WTC11 (cell line): Measurements from ENCODE around the gene AK9. TPM values are rescaled to one million over a fixed set of nuclear protein-coding genes. Genes with fewer than 3 reads are reported as not detected.

ENCODE experiments used
- ATAC-seq: fragments of 200-7000 bp; cut with Tn5 transposase; 2 replicates; pipeline ENCODE4 v1.10.0; 2021; ENCODE audit warnings: mild to moderate bottlenecking, moderate library complexity
- CTCF ChIA-PET: fragments of 300-600 bp; sonication (Branson Sonifier 250); formaldehyde crosslinking; loops from one replicate; lab custom pipeline; 2021; ENCODE audit warnings: antibody characterized with exemption; lab: Charles Lee
- POLR2A ChIA-PET: fragments of 350-600 bp; sonication (Branson Sonifier 250); formaldehyde crosslinking; loops from one replicate; lab custom pipeline; 2021; ENCODE audit warnings: antibody characterized with exemption; lab: Charles Lee
- DNase-seq: peaks from one replicate; pipeline ENCODE4 v3.0.0; 2021; ENCODE audit warnings: low spot score
- H3K27ac Mint-ChIP-seq: 2 replicates; pipeline ENCODE4 v1.8.0; 2021; ENCODE audit warnings: mixed read lengths
- H3K27me3 Mint-ChIP-seq: 2 replicates; pipeline ENCODE4 v1.8.0; 2021; ENCODE audit warnings: low read depth, mild to moderate bottlenecking, moderate library complexity, mixed read lengths
- H3K36me3 Mint-ChIP-seq: 2 replicates; pipeline ENCODE4 v1.8.0; 2021; ENCODE audit warnings: mixed read lengths
- H3K4me1 Mint-ChIP-seq: 2 replicates; pipeline ENCODE4 v1.8.0; 2022; ENCODE audit warnings: mixed read lengths
- H3K4me3 Mint-ChIP-seq: 2 replicates; pipeline ENCODE4 v1.8.0; 2021; ENCODE audit warnings: mild to moderate bottlenecking, moderate library complexity, mixed read lengths
- H3K9me3 Mint-ChIP-seq: 2 replicates; pipeline ENCODE4 v1.8.0; 2021; ENCODE audit warnings: mixed read lengths
- ARID4B ChIP-seq: sonication (generic); formaldehyde crosslinking; IDR thresholded peaks from 2 replicates; pipeline ENCODE4 v1.8.0; 2023; ENCODE audit warnings: missing genetic modification reagents, mild to moderate bottlenecking, borderline replicate concordance
- ATF6 ChIP-seq: sonication (generic); formaldehyde crosslinking; IDR thresholded peaks from 2 replicates; pipeline ENCODE4 v1.8.1; 2023; ENCODE audit warnings: mild to moderate bottlenecking, missing genetic modification reagents
- ERG ChIP-seq: fragments of 250-450 bp; sonication (Bioruptor Pico); IDR thresholded peaks from 2 replicates; pipeline ENCODE4 v1.8.0; 2021; ENCODE audit warnings: mild to moderate bottlenecking
- IRF1 ChIP-seq: sonication (generic); formaldehyde crosslinking; IDR thresholded peaks from 2 replicates; pipeline ENCODE4 v1.8.0; 2023; ENCODE audit warnings: missing genetic modification reagents
- JAZF1 ChIP-seq: fragments of 250-450 bp; sonication (Bioruptor Pico); IDR thresholded peaks from 2 replicates; pipeline ENCODE4 v1.9.0; 2021; ENCODE audit warnings: moderate library complexity, mild to moderate bottlenecking, inconsistent platforms
- MAX ChIP-seq: sonication (generic); formaldehyde crosslinking; IDR thresholded peaks from 2 replicates; pipeline ENCODE4 v1.8.0; 2022; ENCODE audit warnings: mild to moderate bottlenecking, missing genetic modification reagents
- NR3C1 ChIP-seq: sonication (generic); formaldehyde crosslinking; conservative IDR thresholded peaks from 2 replicates; pipeline ENCODE4 v1.8.1; 2023; ENCODE audit warnings: low read depth, mild to moderate bottlenecking, missing genetic modification reagents
- PRRX2 ChIP-seq: fragments of 250-450 bp; sonication (Bioruptor Pico); IDR thresholded peaks from 2 replicates; pipeline ENCODE4 v1.8.0; 2021; ENCODE audit warnings: mild to moderate bottlenecking
- SMAD3 ChIP-seq: sonication (generic); formaldehyde crosslinking; IDR thresholded peaks from 2 replicates; pipeline ENCODE4 v1.8.0; 2022; ENCODE audit warnings: missing genetic modification reagents, mild to moderate bottlenecking, borderline replicate concordance
- TEAD4 ChIP-seq: sonication (generic); formaldehyde crosslinking; IDR thresholded peaks from 2 replicates; pipeline ENCODE4 v1.8.0; 2022; ENCODE audit warnings: mild to moderate bottlenecking, missing genetic modification reagents
- TP53 ChIP-seq: sonication (generic); formaldehyde crosslinking; IDR thresholded peaks from 2 replicates; pipeline ENCODE4 v1.8.1; 2023; ENCODE audit warnings: mild to moderate bottlenecking, missing genetic modification reagents
- ZNF416 ChIP-seq: fragments of 250-450 bp; sonication (Bioruptor Pico); IDR thresholded peaks from 2 replicates; pipeline ENCODE4 v1.9.0; 2021; ENCODE audit warnings: mild to moderate bottlenecking, inconsistent platforms
- ZNF423 ChIP-seq: fragments of 250-450 bp; sonication (Bioruptor Pico); IDR thresholded peaks from 2 replicates; pipeline ENCODE4 v2.1.2; 2022; ENCODE audit warnings: mild to moderate bottlenecking, moderate library complexity
- ZNF425 ChIP-seq: fragments of 250-450 bp; sonication (Bioruptor Pico); conservative IDR thresholded peaks from 2 replicates; pipeline ENCODE4 v1.9.0; 2021; ENCODE audit warnings: mild to moderate bottlenecking
- ZNF512 ChIP-seq: sonication (generic); formaldehyde crosslinking; IDR thresholded peaks from 2 replicates; pipeline ENCODE4 v1.8.1; 2022; ENCODE audit warnings: missing genetic modification reagents, borderline replicate concordance
- ZNF671 ChIP-seq: fragments of 250-450 bp; sonication (Bioruptor Pico); IDR thresholded peaks from 2 replicates; pipeline ENCODE4 v1.8.0; 2021; ENCODE audit warnings: mild to moderate bottlenecking
- ZSCAN18 ChIP-seq: fragments of 250-450 bp; sonication (Bioruptor Pico); IDR thresholded peaks from 2 replicates; pipeline ENCODE4 v2.1.2; 2022; ENCODE audit warnings: mild to moderate bottlenecking, moderate library complexity
- total RNA-seq: library from RNA; stranded (reverse); gene quantifications from 3 replicates; pipeline ENCODE4 v1.2.3, GENCODE V29; 2021

Gene AK9
- total RNA-seq, 1 experiment from 2014 or later = 3.7 TPM

GRCh38 chr6:109524129-109524528 lies 166.9 kb downstream of the AK9 start:
- DNase-seq = no peak
- H3K4me3 Mint-ChIP-seq = no peak overlapping the region
- H3K27ac Mint-ChIP-seq = no peak overlapping the region
- no peak for ATAC-seq
- peaks cover 42% of the 10 kb centered on the region for H3K9me3 Mint-ChIP-seq
- TF ChIP-seq ZSCAN18 = no peak
- TF ChIP-seq ARID4B = no peak
- no peak for TF ChIP-seq ZNF425 (CRISPR knock-in tag)
- no peak for TF ChIP-seq SMAD3 (CRISPR knock-in tag)
- no peak for TF ChIP-seq ZNF671 (CRISPR knock-in tag)
- TF ChIP-seq ATF6 (CRISPR knock-in tag) = no peak
- TF ChIP-seq MAX = no peak
- TF ChIP-seq ZNF416 (CRISPR knock-in tag) = no peak
- TF ChIP-seq ERG (CRISPR knock-in tag) = no peak
- no peak for TF ChIP-seq ZNF512 (CRISPR knock-in tag)
- TF ChIP-seq TEAD4 (CRISPR knock-in tag) = no peak
- no peak for TF ChIP-seq IRF1
- no peak for TF ChIP-seq ZNF423 (CRISPR knock-in tag)
- no peak for TF ChIP-seq JAZF1
- no peak for TF ChIP-seq PRRX2 (CRISPR knock-in tag)
- TF ChIP-seq TP53 (CRISPR knock-in tag) = no peak
- TF ChIP-seq NR3C1 (CRISPR knock-in tag) = no peak
- peaks cover 16% of the 10 kb centered on the region for H3K4me1 Mint-ChIP-seq
- H3K36me3 Mint-ChIP-seq = peaks cover 14% of the 10 kb centered on the region
- POLR2A ChIA-PET = no interaction called here
- CTCF ChIA-PET = no interaction called here
- H3K27me3 Mint-ChIP-seq = no peaks in the 10 kb centered on the region; the same call in 1 of the 2 replicates
